GM23248 (cell line): ENCODE measurements around the gene L3MBTL3. TPM values are rescaled to one million over a fixed set of nuclear protein-coding genes. Genes with fewer than 3 reads are reported as not detected.

Experiments
- DNase-seq: peaks from one replicate; pipeline ENCODE4 v3.0.0-alpha.2; 2015
- H2AFZ ChIP-seq: fragments of 200-600 bp; sonication (generic); 2 replicates; pipeline ENCODE4 v1.6.1; 2016; ENCODE audit warnings: antibody characterized with exemption
- H3F3A ChIP-seq: fragments of 200-600 bp; sonication (generic); 2 replicates; pipeline ENCODE4 v1.6.1; 2016; ENCODE audit warnings: mild to moderate bottlenecking, antibody characterized with exemption, mixed run types; ENCODE audit not compliant: insufficient read depth
- H3K27ac ChIP-seq: fragments of 200-600 bp; sonication (generic); 2 replicates; pipeline ENCODE4 v1.5.1; 2016; ENCODE audit warnings: mild to moderate bottlenecking
- H3K27me3 ChIP-seq: fragments of 200-600 bp; sonication (generic); replicated peaks from 2 replicates; pipeline ENCODE4 v1.6.1; 2016; ENCODE audit warnings: mild to moderate bottlenecking; ENCODE audit not compliant: insufficient read depth
- H3K36me3 ChIP-seq: fragments of 200-600 bp; sonication (generic); 2 replicates; pipeline ENCODE4 v1.6.1; 2016; ENCODE audit warnings: low read depth, mild to moderate bottlenecking
- H3K4me1 ChIP-seq: fragments of 200-600 bp; sonication (generic); 2 replicates; pipeline ENCODE4 v1.6.1; 2016; ENCODE audit warnings: mild to moderate bottlenecking; ENCODE audit not compliant: insufficient read depth
- H3K4me2 ChIP-seq: fragments of 200-600 bp; sonication (generic); one replicate; pipeline ENCODE4 v1.6.1; 2016; ENCODE audit warnings: mild to moderate bottlenecking; ENCODE audit not compliant: unreplicated experiment
- H3K4me3 ChIP-seq: fragments of 200-600 bp; sonication (generic); 2 replicates; pipeline ENCODE4 v1.5.1; 2016; ENCODE audit warnings: mild to moderate bottlenecking
- H3K79me2 ChIP-seq: fragments of 200-600 bp; sonication (generic); 2 replicates; pipeline ENCODE4 v1.6.1; 2016; ENCODE audit warnings: mild to moderate bottlenecking; ENCODE audit not compliant: insufficient read depth
- H3K9ac ChIP-seq: fragments of 200-600 bp; sonication (generic); 2 replicates; pipeline ENCODE4 v1.6.1; 2016; ENCODE audit warnings: mild to moderate bottlenecking
- H3K9me2 ChIP-seq: fragments of 200-600 bp; sonication (generic); 2 replicates; pipeline ENCODE4 v1.6.1; 2016; ENCODE audit warnings: mixed run types, mild to moderate bottlenecking, moderate library complexity; ENCODE audit not compliant: insufficient read depth
- H3K9me3 ChIP-seq: fragments of 200-600 bp; sonication (generic); one replicate; pipeline ENCODE4 v1.6.1; 2017; ENCODE audit warnings: low read depth
- H4K20me1 ChIP-seq: fragments of 200-600 bp; sonication (generic); 2 replicates; pipeline ENCODE4 v1.6.0; 2016; ENCODE audit not compliant: insufficient read depth
- EZH2 ChIP-seq: fragments of 200-600 bp; sonication (generic); IDR thresholded peaks from 2 replicates; pipeline ENCODE4 v1.6.1; 2018; ENCODE audit warnings: antibody characterized with exemption, mild to moderate bottlenecking; ENCODE audit not compliant: insufficient read depth, poor library complexity, severe bottlenecking
- EZH2phosphoT487 ChIP-seq: fragments of 200-600 bp; sonication (generic); IDR thresholded peaks from 2 replicates; pipeline ENCODE4 v1.6.1; 2018; ENCODE audit warnings: antibody characterized with exemption, moderate library complexity, mild to moderate bottlenecking, low read depth; ENCODE audit not compliant: insufficient read depth
- WGBS, 2 experiments: methylation state at CpG; one replicate each; pipeline ENCODE4 v1.1.6; 2015 to 2017; ENCODE audit warnings: low lambda C conversion rate in 2 of 2, low coverage in 1 of 2; ENCODE audit errors: missing lambda C conversion rate in 2 of 2; 5-methylcytosine and 5-hydroxymethylcytosine counted together
- in situ Hi-C: fragments of 300-500 bp; cut with MboI; formaldehyde crosslinking; loops from 2 replicates; pipeline ENCODE4 v1.15.0; 2020
- polyA plus RNA-seq: library from polyadenylated mRNA; unstranded; fragments of >200 nt; fragmentation: Nextera tagmentation; extraction: Ambion mirVana; gene quantifications from 2 replicates; pipeline ENCODE4 v1.2.1, GENCODE V29; 2016
- total RNA-seq: library from RNA; depleted of rRNA; stranded (reverse); fragments of >200 nt; shearing (Covaris generic); gene quantifications from 2 replicates; pipeline ENCODE4 v1.2.3, GENCODE V29; 2014

L3MBTL3 gene
- total and polyA plus RNA-seq, 2 experiments from 2014 or later, result 3.3 to 4.3 TPM

GRCh38 chr6:130029163-130029562 is 10.8 kb downstream of the L3MBTL3 start:
- no peak for DNase-seq
- Histone ChIP-seq H3K27me3 (no peaks in the 10 kb centered on the region), H2AFZ (no peak overlapping the region), H3K36me3 (no peaks in the 10 kb centered on the region; the same call in 1 of the 2 replicates), H3K79me2 (no peaks in the 10 kb centered on the region), H3K4me1 (peaks cover 17% of the 10 kb centered on the region), H4K20me1 (no peaks in the 10 kb centered on the region), H3K9ac (no peak overlapping the region), H3K4me2 (no peak overlapping the region), H3F3A (peaks cover 22% of the 10 kb centered on the region), H3K9me2 (no peaks in the 10 kb centered on the region), H3K9me3 (no peaks in the 10 kb centered on the region), H3K27ac (no peak overlapping the region), H3K4me3 (no peak overlapping the region)
- no peak for TF ChIP-seq EZH2
- TF ChIP-seq EZH2phosphoT487, result no peak
- in situ Hi-C loops, result loop anchor here (10.0 kb wide), 2 partner anchors 434 to 534 kb away; no protein-coding TSS in a partner anchor
- WGBS, 2 experiments, result 90 to 93% methylated on average over 6 of the region's 6 CpGs

- Histone ChIP-seq H3K27ac (no peak overlapping the region), H3K4me1 (peaks cover 20% of the 10 kb centered on the region), H3K4me2 (no peak overlapping the region), H2AFZ (no peak overlapping the region), H4K20me1 (no peaks in the 10 kb centered on the region), H3K9me2 (no peaks in the 10 kb centered on the region), H3F3A (peaks cover 22% of the 10 kb centered on the region), H3K4me3 (no peak overlapping the region), H3K27me3 (no peaks in the 10 kb centered on the region), H3K36me3 (no peaks in the 10 kb centered on the region; the same call in 1 of the 2 replicates), H3K9ac (no peak overlapping the region), H3K9me3 (no peaks in the 10 kb centered on the region), H3K79me2 (no peaks in the 10 kb centered on the region)
- DNase-seq, result no peak
- TF ChIP-seq EZH2phosphoT487 (no peak), EZH2 (no peak)
- in situ Hi-C loops, result no loop called here
- WGBS, 2 experiments, result 92 to 93% methylated on average over 9 of the region's 9 CpGs
These were observed 14.5 kb downstream of the L3MBTL3 start for GRCh38 chr6:130032758-130033340.

- H3F3A ChIP-seq, result peaks cover 22% of the 10 kb centered on the region
- H3K4me2 ChIP-seq, result peak overlapping the region; percentile 60
- no peaks in the 10 kb centered on the region for H3K79me2 ChIP-seq
- H3K36me3 ChIP-seq, result no peaks in the 10 kb centered on the region; the same call in 1 of the 2 replicates
- DNase-seq, result no peak
- H3K9ac ChIP-seq, result no peak overlapping the region
- no peaks in the 10 kb centered on the region for H3K27me3 ChIP-seq
- H4K20me1 ChIP-seq, result no peaks in the 10 kb centered on the region
- in situ Hi-C loops, result no loop called here
- no peak overlapping the region for H2AFZ ChIP-seq
- no peaks in the 10 kb centered on the region for H3K9me3 ChIP-seq
- no peaks in the 10 kb centered on the region for H3K9me2 ChIP-seq
- TF ChIP-seq EZH2phosphoT487, result no peak
- no peak for TF ChIP-seq EZH2
- 96 to 98% methylated on average over 5 of the region's 5 CpGs for WGBS, 2 experiments
- peak overlapping the region; percentile 1; the same call in 1 of the 2 replicates for H3K4me3 ChIP-seq
- peaks cover 20% of the 10 kb centered on the region for H3K4me1 ChIP-seq
- H3K27ac ChIP-seq, result 0 out of 2 replicates have a peak overlapping the region, but pooled peaks have one; percentile 6
These were observed 15.6 kb downstream of the L3MBTL3 start for GRCh38 chr6:130033949-130034348.

- Histone ChIP-seq H3F3A (peaks cover 22% of the 10 kb centered on the region), H2AFZ (no peak overlapping the region), H3K36me3 (no peaks in the 10 kb centered on the region; the same call in 1 of the 2 replicates), H3K9me2 (no peaks in the 10 kb centered on the region), H3K27me3 (no peaks in the 10 kb centered on the region), H3K9me3 (no peaks in the 10 kb centered on the region), H3K27ac (0 out of 2 replicates have a peak overlapping the region, but pooled peaks have one; percentile 6), H4K20me1 (no peaks in the 10 kb centered on the region), H3K4me3 (peak overlapping the region; percentile 1; the same call in 1 of the 2 replicates), H3K4me1 (peaks cover 20% of the 10 kb centered on the region), H3K4me2 (peak overlapping the region; percentile 60), H3K9ac (no peak overlapping the region), H3K79me2 (no peaks in the 10 kb centered on the region)
- TF ChIP-seq EZH2phosphoT487 (0 out of 2 replicates have a peak, but pooled peaks have one; percentile 63), EZH2 (no peak)
- 50% methylated on average over 11 of the region's 11 CpGs for WGBS, 2 experiments
- DNase-seq, result peak; percentile 83
- in situ Hi-C loops, result no loop called here
These were observed 16.2 kb downstream of the L3MBTL3 start for GRCh38 chr6:130034378-130035146.
